Motor neuron (in vitro differentiated cells): Measurements from ENCODE around the gene ARL14. TPM values are rescaled to one million over a fixed set of nuclear protein-coding genes. Genes with fewer than 3 reads are reported as not detected.

Experiments used
- ATAC-seq, 8 experiments: fragments of 200-7000 bp; cut with Tn5 transposase; replicated peaks in 6 of 8; 2 replicates each; pipeline ENCODE4 v1.8.0; 2021; ENCODE audit warnings: mild to moderate bottlenecking in 8 of 8, moderate library complexity in 8 of 8
- H3K27ac ChIP-seq, 2 donors: fragments of 250-450 bp; sonication (Bioruptor Pico); 2 replicates each; pipeline ENCODE4 v1.9.0; 2021; ENCODE audit warnings: antibody characterized with exemption in 2 of 2, mild to moderate bottlenecking in 2 of 2, moderate library complexity in 1 of 2
- H3K4me1 ChIP-seq, 2 donors: fragments of 250-450 bp; sonication (Bioruptor Pico); replicated peaks in 1 of 2; 2 replicates each; pipeline ENCODE4 v1.6.1; 2021; ENCODE audit warnings: antibody characterized with exemption in 2 of 2, mild to moderate bottlenecking in 2 of 2, moderate library complexity in 1 of 2
- H3K4me3 ChIP-seq, 5 donors: fragments of 250-450 bp; sonication (Bioruptor Pico); 2 replicates each; pipeline ENCODE4 v1.9.0; 2021; ENCODE audit warnings: antibody characterized with exemption in 5 of 5, mild to moderate bottlenecking in 5 of 5, moderate library complexity in 4 of 5
- WGBS, 10 experiments: fragments of 450-650 bp; shearing (Covaris generic); methylation state at CpG; one replicate each; pipeline ENCODE4 v1.0.0; 2022; 5-methylcytosine and 5-hydroxymethylcytosine counted together
- in situ Hi-C, 9 experiments: fragments of 400-800 bp; cut with MboI; loops; one replicate each; pipeline ENCODE4 v1.15.0; 2021; ENCODE audit warnings: low sequenced_read_pairs in 9 of 9, low pct_unique_long_range_greater_than_20kb in 2 of 9; ENCODE audit not compliant: unreplicated experiment in 9 of 9
- total RNA-seq, 8 experiments: library from RNA; unstranded; fragments of 300-600 nt; gene quantifications; 2 replicates each; pipeline versions ENCODE4 v1.2.3 to v1.2.4, GENCODE V29; 2022

ARL14 gene
- under 1 TPM in 4 of 8 experiments, not detected in 4; 0.21 to 0.38 (median 0.33) TPM for total RNA-seq

DNA sequence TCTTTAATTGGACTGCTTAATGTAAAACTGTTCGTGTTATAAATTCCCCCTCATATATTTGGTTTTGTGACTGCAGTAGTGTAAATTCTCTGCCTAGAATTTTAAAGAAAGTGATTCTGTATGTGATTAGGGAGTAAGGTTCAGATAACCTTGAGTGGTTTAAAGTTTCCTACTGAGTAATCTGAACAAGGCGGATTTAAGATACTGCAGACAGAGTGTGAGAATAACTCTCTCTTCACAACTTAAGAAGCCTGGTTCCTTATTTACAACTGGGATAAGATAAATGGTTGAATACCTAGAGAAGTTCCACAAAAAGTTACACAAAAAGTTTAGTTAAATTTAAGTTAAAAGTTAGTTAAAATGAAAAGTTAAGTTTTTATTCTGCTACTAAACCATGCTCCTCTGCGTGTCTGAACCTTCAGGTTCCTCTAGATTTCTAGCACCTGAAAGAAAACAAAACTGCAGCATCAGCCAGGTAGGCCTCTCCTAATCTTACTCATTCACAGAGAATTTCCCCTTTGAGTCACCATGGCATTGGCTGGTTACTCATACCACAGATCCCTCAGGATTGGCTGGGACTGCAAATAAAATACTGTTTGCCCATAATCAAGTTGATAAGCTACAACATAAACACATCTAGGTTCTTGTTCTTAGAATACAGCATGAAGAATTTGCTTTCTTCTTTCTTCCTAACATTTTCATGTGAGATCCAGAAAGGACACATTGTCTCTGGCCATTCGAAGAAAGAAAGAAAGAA lies at the start of gene ARL14:
ARL14 (plus strand) TSS at position 614 of the 757 bp plus-strand sequence. CDS start 187 bp downstream, outside the sequence.
- in situ Hi-C loops = no loop called here
- ATAC-seq = peak in 1 of 8 experiments; percentile 28
- WGBS, 10 experiments = 89 to 100% (median 98%) methylated on average over 1 to 4 of the region's 4 CpGs; no CpG with 5 or more reads in 1 of the 10 experiments

DNA sequence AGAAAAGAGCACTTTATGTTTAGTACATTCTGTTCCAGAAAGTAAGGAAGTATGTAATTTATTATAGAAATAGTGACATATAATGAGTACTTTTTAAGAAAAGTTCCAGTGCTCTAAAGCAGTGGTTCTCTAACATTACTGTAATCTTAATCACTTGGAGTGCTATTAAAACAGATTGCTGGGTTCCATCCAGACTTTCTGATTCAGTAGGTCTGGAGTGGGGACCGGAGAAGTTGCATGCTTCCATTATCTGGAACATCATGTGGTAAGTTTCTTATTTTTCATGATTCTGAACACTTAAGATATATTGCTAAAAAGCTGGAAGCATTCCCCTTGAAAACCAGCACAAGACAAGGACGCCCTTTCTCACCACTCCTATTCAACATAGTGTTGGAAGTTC lies 47.5 kb upstream of the ARL14 start:
- no peak for ATAC-seq
- in situ Hi-C loops = no loop called here

More for the DNA sequence above, at the start of gene ARL14:
- no peaks in the 10 kb centered on the region for H3K4me1 ChIP-seq
- no peak within 1 kb of the TSS for H3K27ac ChIP-seq
- H3K4me3 ChIP-seq = no peak within 1 kb of the TSS

DNA sequence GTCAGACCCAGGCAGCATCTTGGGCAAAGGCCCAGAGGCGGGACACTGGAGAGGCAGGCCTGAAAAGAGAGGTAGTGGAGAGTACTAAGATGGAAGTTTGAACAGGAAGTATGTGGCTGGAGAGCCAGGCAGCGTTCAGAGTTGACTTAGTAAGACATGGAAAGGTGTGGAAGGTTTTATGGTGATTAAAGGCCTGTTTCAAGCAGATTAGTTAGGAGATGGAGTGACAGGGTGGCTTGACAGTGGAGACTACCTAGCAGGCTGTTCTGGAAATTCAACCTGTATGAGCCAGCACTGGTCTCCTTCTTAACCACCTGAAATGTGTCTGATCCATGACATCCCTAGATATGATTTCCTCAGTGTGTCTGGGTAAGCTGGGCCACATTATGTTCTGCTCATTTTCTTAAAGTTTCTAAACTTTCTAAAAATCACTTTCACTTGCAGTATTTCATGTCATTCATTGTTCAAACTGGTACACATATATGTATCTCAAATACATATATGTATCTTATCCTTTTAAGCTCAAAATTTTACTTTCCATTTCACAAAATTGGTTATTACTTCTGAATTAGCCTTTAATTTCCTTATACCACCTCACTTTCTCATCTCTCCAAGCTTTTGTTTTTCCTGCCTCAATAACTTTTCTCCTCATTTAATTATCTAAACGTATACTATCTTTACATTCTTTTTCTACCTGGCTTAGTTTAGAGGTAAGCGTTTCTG lies 43.4 kb upstream of the ARL14 start:
- Histone ChIP-seq H3K4me3 (no peak overlapping the region), H3K27ac (no peak overlapping the region), H3K4me1 (no peaks in the 10 kb centered on the region)
- 63 to 100% (median 87%) methylated on average over 2 to 4 of the region's 4 CpGs; no CpG with 5 or more reads in 1 of the 10 experiments for WGBS, 10 experiments
- ATAC-seq = no peak
- in situ Hi-C loops = no loop called here

More for the DNA sequence above, 47.5 kb upstream of the ARL14 start:
- WGBS, 10 experiments = 22 to 100% (median 89%) methylated on average over 1 to 2 of the region's 2 CpGs
- Histone ChIP-seq H3K4me3 (no peak overlapping the region), H3K27ac (no peak overlapping the region), H3K4me1 (no peaks in the 10 kb centered on the region)

DNA sequence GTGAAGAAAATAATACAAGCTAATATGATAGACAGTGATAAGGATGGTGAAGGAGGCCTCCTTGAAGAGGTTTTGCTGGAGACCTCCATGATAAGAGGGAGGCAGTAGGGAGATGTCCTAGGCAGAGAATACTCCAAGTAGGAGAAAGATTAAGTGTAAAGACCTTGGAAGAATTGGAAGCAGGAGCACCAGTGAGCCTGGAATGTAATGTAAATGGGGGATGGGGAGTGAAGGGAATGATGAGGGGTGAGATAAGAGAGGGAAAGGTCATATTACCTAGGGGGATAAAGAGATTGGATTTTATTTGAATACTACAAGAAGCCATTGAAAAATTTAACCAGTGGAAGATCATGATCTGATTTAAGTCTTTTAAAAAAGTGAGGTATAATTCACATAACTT lies 41.7 kb upstream of the ARL14 start:
- no peak for ATAC-seq
- no peak overlapping the region for H3K4me3 ChIP-seq
- no peaks in the 10 kb centered on the region for H3K4me1 ChIP-seq
- no peak overlapping the region for H3K27ac ChIP-seq
- in situ Hi-C loops = no loop called here

DNA sequence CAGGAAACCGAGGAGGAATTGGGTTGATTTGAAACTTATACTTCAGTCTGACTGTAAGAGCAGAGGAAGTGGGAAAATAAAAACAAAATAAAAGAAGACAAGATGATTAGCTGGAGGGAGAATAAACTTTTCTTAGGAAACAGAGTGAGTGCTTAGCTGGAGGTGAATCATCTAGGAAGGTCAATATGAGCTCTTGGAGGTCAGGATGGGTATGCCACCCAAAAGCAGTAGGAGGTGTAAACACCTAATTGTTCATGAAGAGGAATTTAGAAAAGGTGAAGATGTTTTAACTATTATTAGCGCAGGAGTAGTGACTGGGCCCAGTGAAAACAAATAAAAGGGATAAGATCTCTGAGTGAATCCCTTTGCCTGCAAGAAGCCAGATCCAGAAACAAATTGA lies 39.9 kb upstream of the ARL14 start:
- H3K27ac ChIP-seq = no peak overlapping the region
- peaks cover 0 to 3% of the 10 kb centered on the region in 2 donors for H3K4me1 ChIP-seq
- 0 to 100% (median 83%) methylated on average over 1 to 2 of the region's 2 CpGs for WGBS, 10 experiments
- in situ Hi-C loops = no loop called here
- H3K4me3 ChIP-seq = no peak overlapping the region
- no peak for ATAC-seq

DNA sequence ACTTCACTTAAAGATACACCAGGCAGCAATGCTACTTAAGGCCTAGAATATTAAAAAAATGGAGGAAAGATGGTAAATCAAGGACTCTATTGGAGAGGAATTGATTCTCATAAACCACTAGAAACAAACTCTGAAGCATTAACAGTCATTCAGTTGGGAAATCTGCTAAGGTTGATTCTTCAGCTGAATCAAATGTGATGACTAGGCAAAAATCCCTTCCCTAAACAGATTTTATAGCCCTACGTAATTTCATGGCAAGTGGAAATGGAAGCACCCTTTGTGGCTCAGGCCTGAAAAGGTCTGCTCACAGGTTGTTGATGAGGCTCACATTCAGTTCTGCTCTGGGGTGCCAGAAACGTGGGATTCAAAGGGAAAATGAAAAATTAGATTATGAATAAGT lies 38.8 kb upstream of the ARL14 start:
- 50 to 90% (median 70%) methylated on average over 1 to 2 of the region's 2 CpGs; no CpG with 5 or more reads in 3 of the 10 experiments for WGBS, 10 experiments
- in situ Hi-C loops = no loop called here
- Histone ChIP-seq H3K27ac (no peak overlapping the region), H3K4me3 (no peak overlapping the region), H3K4me1 (peaks cover 0 to 3% of the 10 kb centered on the region in 2 donors)
- ATAC-seq = no peak

DNA sequence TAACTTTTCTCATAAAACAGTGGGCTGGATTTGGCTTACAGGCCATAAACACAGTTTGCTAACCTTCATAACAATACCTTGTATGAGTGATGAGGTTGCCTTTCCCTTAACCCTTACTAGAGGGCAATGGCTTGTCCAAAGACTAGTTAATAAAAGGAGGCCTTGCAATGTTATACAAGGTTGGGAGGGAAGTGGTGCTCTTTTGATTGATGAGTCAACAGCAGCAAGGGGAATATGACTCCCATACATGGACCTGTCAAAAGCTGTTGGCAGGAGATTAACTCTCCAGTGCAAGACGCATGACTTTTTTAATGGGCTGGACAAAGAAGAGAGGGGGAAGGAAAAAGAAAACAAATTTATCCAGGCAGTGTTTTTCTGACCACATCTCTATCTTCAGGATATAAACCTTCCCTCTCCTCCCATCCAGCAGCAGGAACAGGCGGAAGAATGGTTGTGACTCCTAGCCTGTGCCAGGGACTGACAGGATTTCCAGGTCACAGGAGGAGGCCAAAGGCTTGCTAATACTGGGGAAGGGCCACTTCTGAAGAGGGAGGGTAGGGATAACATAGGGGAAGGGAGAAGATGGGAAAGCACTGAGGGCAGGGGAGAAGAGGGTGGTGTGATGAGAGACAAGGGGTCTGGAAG lies 35.2 kb upstream of the ARL14 start:
- no peak overlapping the region for H3K4me3 ChIP-seq
- ATAC-seq = peak in 2 of 8 experiments; percentile 33 to 52
- in situ Hi-C loops = no loop called here
- 29 to 100% (median 72%) methylated on average over 1 to 2 of the region's 2 CpGs; no CpG with 5 or more reads in 2 of the 10 experiments for WGBS, 10 experiments
- H3K4me1 ChIP-seq = peaks cover 0 to 8% of the 10 kb centered on the region in 2 donors
- no peak overlapping the region for H3K27ac ChIP-seq

DNA sequence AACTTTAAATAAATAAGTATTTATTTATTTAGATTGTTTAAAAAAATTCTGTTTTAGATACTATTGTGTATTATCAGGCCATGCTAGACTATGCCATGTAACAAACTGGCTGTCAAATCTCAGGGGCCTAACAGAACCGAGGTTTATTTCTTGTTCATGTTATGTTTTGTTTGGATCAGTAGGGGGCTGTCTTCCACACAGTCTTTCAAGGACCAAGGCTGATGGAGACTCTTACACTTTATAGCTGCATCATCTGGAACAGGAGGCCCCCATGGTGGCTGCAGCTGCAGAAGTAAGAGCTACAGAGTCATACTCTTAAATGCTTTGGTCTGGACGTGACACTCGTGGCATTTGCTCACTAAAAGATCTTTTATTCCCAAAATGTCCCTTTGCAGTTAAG lies 33.0 kb upstream of the ARL14 start:
- in situ Hi-C loops = no loop called here
- WGBS, 10 experiments = 17 to 94% (median 34%) methylated on average over 1 to 3 of the region's 3 CpGs; no CpG with 5 or more reads in 1 of the 10 experiments
- peaks cover 0 to 8% of the 10 kb centered on the region in 2 donors for H3K4me1 ChIP-seq
- no peak overlapping the region for H3K4me3 ChIP-seq
- H3K27ac ChIP-seq = no peak overlapping the region
- ATAC-seq = peak in 5 of 8 experiments; percentile 30 to 72 (median 40)

DNA sequence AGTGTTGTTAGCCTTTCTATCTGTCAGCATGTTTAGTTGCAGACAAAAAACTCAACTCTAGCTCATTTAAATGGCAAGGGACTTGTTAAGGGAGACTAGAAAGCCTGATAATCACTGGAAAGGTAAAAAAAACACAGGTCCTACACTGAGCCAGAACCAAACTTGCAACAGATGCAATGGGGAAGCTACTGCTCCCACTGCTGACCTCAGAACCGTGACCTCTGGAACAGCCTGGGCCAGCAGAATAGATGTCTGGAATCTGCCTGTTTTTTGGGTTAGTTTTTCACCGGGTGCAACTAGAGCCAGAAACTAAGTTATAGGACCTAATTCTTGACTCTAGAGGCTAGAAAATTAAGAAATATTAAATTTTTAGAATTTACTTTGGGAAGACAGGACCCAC lies 32.5 kb upstream of the ARL14 start:
- WGBS, 10 experiments = 0 to 100% (median 63%) methylated on average over 1 to 2 of the region's 2 CpGs; no CpG with 5 or more reads in 2 of the 10 experiments
- H3K4me1 ChIP-seq = peaks cover 0 to 8% of the 10 kb centered on the region in 2 donors
- H3K4me3 ChIP-seq = no peak overlapping the region
- ATAC-seq = no peak
- in situ Hi-C loops = no loop called here
- H3K27ac ChIP-seq = no peak overlapping the region

DNA sequence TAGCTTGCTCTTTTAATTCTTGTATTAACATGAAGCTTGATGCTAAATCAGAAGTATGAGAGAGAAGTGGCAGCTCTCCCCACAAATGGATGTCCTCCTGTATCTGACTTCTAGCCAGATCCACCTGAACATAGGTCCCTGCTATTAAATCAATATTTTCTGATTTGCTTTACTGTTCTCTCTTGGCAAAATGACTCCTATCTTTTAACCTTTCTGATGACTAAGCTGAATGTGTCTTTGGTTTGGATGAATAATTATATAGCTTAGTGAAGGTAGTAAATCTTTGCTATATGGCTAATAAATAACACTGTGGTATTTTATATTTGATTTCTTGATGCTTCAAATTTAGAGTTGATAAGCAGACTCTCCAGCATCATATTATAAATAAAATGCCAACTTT lies 28.3 kb upstream of the ARL14 start:
- no peak for ATAC-seq
- Histone ChIP-seq H3K4me3 (no peak overlapping the region), H3K4me1 (peaks cover 0 to 4% of the 10 kb centered on the region in 2 donors), H3K27ac (no peak overlapping the region)
- in situ Hi-C loops = no loop called here

DNA sequence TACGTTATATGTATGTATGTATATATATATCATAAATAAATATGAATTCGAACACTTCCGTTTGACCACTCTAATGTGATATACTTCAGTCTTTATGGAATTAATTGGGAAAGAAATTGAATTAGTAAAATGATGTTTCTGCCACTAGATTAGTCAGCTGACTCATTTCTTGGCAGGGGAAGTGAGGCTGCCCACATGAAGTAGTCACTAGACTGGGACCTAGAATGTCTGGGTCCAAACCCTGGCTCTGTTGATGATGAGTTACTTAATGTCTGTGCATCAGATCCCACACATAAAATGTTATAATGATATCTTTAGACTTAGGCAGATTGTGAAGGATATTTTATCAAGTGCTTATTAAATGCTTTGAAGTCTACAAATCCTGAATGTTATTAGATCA lies 27.4 kb upstream of the ARL14 start:
- ATAC-seq = no peak
- in situ Hi-C loops = no loop called here
- no peak overlapping the region for H3K4me3 ChIP-seq
- no peak overlapping the region for H3K27ac ChIP-seq
- WGBS, 10 experiments = 10 to 100% (median 88%) methylated on average over 1 to 3 of the region's 3 CpGs
- peaks cover 0 to under 1% of the 10 kb centered on the region in 2 donors for H3K4me1 ChIP-seq

DNA sequence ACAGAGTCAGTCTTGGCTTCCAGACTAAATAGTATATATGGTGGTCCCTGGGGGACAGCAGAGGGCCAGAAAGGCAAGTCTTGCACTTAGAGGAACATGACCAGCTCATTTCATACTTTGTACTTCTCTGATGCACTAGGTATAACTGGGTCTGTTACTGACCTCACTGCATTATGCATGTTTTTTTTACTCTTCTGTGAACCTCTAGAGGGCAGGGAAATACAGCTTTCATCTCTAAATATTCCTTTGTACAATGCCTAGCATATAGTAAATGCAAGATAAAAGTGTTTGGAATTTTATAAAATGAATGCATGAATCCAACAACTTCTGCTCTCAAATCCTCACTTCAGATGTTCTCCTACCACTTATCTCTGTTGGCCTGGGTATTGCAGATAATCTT lies 23.4 kb upstream of the ARL14 start:
- no peaks in the 10 kb centered on the region for H3K4me1 ChIP-seq
- no peak overlapping the region for H3K4me3 ChIP-seq
- peak in 3 of 8 experiments; percentile 62 to 69 (median 67) for ATAC-seq
- no peak overlapping the region for H3K27ac ChIP-seq
- in situ Hi-C loops = no loop called here

DNA sequence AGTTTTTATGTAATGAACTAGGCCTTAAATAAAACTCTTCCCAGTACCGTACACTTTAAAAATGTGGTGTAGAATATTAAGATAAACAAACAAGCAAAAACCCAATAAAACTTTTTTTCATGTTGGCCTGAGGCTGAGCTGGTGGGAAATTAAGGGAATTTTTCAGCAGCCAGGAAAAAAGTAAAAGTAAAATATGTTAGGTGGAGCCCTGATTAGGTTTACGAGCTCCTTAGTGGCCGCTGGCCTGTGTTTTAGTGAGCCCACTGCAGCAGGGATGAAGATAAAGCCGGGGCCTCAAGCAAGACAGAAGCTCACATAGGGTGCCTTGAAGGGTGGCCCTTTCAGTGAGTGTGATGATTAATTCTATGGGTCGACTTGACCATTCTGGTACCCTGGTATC lies 16.1 kb upstream of the ARL14 start:
- 33 to 100% (median 54%) methylated on average over 1 to 5 of the region's 5 CpGs; no CpG with 5 or more reads in 1 of the 10 experiments for WGBS, 10 experiments
- Histone ChIP-seq H3K4me1 (peaks cover 7 to 12% of the 10 kb centered on the region in 2 donors), H3K27ac (no peak overlapping the region), H3K4me3 (no peak overlapping the region)
- in situ Hi-C loops = no loop called here
- ATAC-seq = no peak
